HG03060 (cell line): ENCODE data around the gene PGAM1.
"Not testable (repeated sequence)": the region's sequence is repeated elsewhere in the genome, so short reads cannot be mapped to it uniquely, and the experiment has no call there.

Source experiments
- ATAC-seq: cut with Tn5 transposase; IDR thresholded peaks from one replicate; pipeline ENCODE4 v1.9.1; 2021; ENCODE audit warnings: low read depth, moderate number of reproducible peaks; ENCODE audit not compliant: unreplicated experiment

PGAM1 gene

GRCh38 chr10:97407211-97407951 is 18.6 kb upstream of the PGAM1 start:
- peak; percentile 75 for ATAC-seq

- no peak for ATAC-seq
Observed at GRCh38 chr10:97407952-97408248, 18.1 kb upstream of the PGAM1 start.

- ATAC-seq: no peak
Observed at GRCh38 chr10:97408496-97408992, 17.4 kb upstream of the PGAM1 start.

- no peak for ATAC-seq
Observed at GRCh38 chr10:97411406-97411805, 14.6 kb upstream of the PGAM1 start.

GRCh38 chr10:97412891-97413304 is 13.1 kb upstream of the PGAM1 start:
- no peak for ATAC-seq

- ATAC-seq: no peak
Observed at GRCh38 chr10:97416565-97416964, 9.4 kb upstream of the PGAM1 start.

- not testable (repeated sequence) for ATAC-seq
Observed at GRCh38 chr10:97423757-97424098, 2.3 kb upstream of the PGAM1 start.

- no peak for ATAC-seq
Observed at GRCh38 chr10:97426776-97427570, 982 bp downstream of the PGAM1 start.

GRCh38 chr10:97427571-97428179 is 1.7 kb downstream of the PGAM1 start:
- ATAC-seq: no peak

GRCh38 chr10:97428572-97428981 is 2.6 kb downstream of the PGAM1 start:
- no peak for ATAC-seq

GRCh38 chr10:97434055-97434454 is 8.1 kb downstream of the PGAM1 start:
- no peak for ATAC-seq

GRCh38 chr10:97434557-97434956 is 8.6 kb downstream of the PGAM1 start:
- no peak for ATAC-seq

GRCh38 chr10:97435211-97435610 is 9.2 kb downstream of the PGAM1 start:
- no peak for ATAC-seq

- no peak for ATAC-seq
Observed at GRCh38 chr10:97442277-97442676, 16.3 kb downstream of the PGAM1 start.

GRCh38 chr10:97444212-97444611 is 18.2 kb downstream of the PGAM1 start:
- no peak for ATAC-seq

GRCh38 chr10:97445357-97445721 is 19.3 kb downstream of the PGAM1 start:
- ATAC-seq: no peak

GRCh38 chr10:97445722-97446639 is 20.0 kb downstream of the PGAM1 start, which contains the start of the genes EXOSC1 and ZDHHC16:
Gene EXOSC1, minus strand, starts transcription at chr10:97446006. Its CDS starts 21 bp downstream, at chr10:97445985.
Gene ZDHHC16, plus strand, starts transcription at chr10:97446175. Its CDS starts 5,501 bp downstream, at chr10:97451676.
- peak; percentile 96 for ATAC-seq

GRCh38 chr10:97450828-97451227 is 24.8 kb downstream of the PGAM1 start:
- ATAC-seq: no peak

- ATAC-seq: no peak
Observed at GRCh38 chr10:97451605-97452004, 25.6 kb downstream of the PGAM1 start.

- no peak for ATAC-seq
Observed at GRCh38 chr10:97452352-97452751, 26.4 kb downstream of the PGAM1 start.
